HEK293 (cell line): ENCODE measurements around the gene WASHC4.

Source experiments
- CTCF ChIP-seq: fragments of 450-650 bp; formaldehyde crosslinking; IDR thresholded peaks from 2 replicates; pipeline ENCODE4 v1.5.1; 2016; ENCODE audit warnings: missing biosample characterization, missing genetic modification characterization
- HOXA7 ChIP-seq: sonication (generic); formaldehyde crosslinking; IDR thresholded peaks from 2 replicates; pipeline ENCODE4 v1.8.1; 2022; ENCODE audit warnings: missing genetic modification reagents, borderline replicate concordance
- KLF16 ChIP-seq: fragments of 450-650 bp; formaldehyde crosslinking; IDR thresholded peaks from 2 replicates; pipeline ENCODE4 v1.5.1; 2017; ENCODE audit warnings: missing biosample characterization, missing genetic modification characterization
- REST ChIP-seq: fragments of 450-650 bp; formaldehyde crosslinking; IDR thresholded peaks from 2 replicates; pipeline ENCODE4 v1.5.1; 2016; ENCODE audit warnings: missing biosample characterization, missing genetic modification characterization
- TCF7L2 ChIP-seq: IDR thresholded peaks from 2 replicates; pipeline ENCODE4 v1.6.1; 2011; ENCODE audit warnings: low read depth, mild to moderate bottlenecking, inconsistent platforms, low read length, moderate library complexity, borderline replicate concordance
- ZSCAN16 ChIP-seq: fragments of 450-650 bp; formaldehyde crosslinking; IDR thresholded peaks from 2 replicates; pipeline ENCODE4 v1.5.1; 2016; ENCODE audit warnings: missing biosample characterization, missing genetic modification characterization

- no peak for TF ChIP-seq KLF16
- TF ChIP-seq TCF7L2: no peak
- TF ChIP-seq REST (tag by site-specific recombination): no peak
- TF ChIP-seq HOXA7 (CRISPR knock-in tag): no peak
- no peak for TF ChIP-seq ZSCAN16
- TF ChIP-seq CTCF: no peak
Measured at GRCh38 chr12:105072888-105073488, 34.5 kb upstream of the WASHC4 start.
